T1000 (cell line): ENCODE measurements around the gene LPAR2.
A peak's percentile ranks its signal among the peaks of the same experiment; 100 is the strongest.
"Not testable (repeated sequence)": the region's sequence is repeated elsewhere in the genome, so short reads cannot be mapped to it uniquely, and the experiment has no call there.

Source experiments
- DNase-seq: peaks from one replicate; lab custom pipeline; 2025; ENCODE audit warnings: mixed read lengths; lab: John Stamatoyannopoulos, UW

LPAR2 gene

DNA sequence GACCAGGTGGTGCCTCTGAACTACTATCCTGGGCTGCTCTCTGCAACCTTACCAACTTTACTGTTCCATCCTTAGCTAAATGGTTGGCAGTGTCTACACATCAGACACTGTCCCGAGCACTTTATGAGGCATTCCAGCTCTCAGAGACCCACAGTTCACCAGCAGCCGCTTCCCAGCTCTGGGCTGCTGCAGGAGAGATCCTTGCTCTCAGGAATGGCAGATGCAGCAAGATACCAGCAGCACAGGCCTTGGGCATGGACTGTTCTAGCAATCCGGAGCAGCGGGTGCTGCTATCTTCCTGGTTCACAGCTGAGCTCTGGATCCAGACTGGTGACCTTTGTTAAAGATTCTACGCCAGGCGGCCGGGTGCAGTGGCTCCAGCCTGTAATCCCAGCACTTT lies 3.3 kb upstream of the LPAR2 start:
- DNase-seq: no peak

DNA sequence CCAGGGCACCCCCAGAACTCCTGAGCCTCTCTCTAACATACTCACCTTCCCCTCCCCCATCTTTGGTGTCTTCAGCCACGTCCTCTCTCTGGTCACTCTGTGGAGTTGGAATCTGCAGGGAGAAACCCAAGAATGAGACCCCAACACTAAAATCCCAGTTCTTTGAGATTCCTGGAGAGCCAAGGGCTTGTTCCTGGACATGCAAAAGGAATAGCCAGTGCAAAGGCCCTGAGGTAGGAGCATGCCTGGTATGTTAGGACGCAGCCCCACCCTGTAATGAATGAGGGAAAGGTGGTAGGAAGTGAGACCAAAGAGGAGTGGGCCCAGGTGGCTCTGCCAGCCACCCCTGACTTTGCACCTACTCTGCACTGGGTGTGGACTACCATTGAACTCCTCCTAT lies 2.4 kb upstream of the LPAR2 start:
- no peak for DNase-seq

DNA sequence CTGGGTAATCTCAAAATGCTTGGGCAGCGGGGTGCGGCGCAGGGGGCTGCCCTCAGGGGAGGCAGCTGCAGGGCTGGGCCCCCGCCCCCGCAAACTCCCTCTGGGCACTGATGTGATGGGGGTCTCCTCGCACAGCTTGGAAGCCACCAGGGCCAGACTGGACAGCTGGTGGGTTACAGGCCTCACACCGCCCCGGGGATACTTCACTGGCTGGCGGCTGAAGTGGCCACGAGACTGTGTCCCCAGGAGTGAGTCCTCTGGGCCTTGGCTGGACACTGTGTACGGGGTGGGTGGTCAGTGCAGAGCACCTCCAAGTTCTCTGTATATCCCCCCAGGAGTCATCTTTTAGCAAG lies 2.0 kb upstream of the LPAR2 start:
- DNase-seq: no peak

DNA sequence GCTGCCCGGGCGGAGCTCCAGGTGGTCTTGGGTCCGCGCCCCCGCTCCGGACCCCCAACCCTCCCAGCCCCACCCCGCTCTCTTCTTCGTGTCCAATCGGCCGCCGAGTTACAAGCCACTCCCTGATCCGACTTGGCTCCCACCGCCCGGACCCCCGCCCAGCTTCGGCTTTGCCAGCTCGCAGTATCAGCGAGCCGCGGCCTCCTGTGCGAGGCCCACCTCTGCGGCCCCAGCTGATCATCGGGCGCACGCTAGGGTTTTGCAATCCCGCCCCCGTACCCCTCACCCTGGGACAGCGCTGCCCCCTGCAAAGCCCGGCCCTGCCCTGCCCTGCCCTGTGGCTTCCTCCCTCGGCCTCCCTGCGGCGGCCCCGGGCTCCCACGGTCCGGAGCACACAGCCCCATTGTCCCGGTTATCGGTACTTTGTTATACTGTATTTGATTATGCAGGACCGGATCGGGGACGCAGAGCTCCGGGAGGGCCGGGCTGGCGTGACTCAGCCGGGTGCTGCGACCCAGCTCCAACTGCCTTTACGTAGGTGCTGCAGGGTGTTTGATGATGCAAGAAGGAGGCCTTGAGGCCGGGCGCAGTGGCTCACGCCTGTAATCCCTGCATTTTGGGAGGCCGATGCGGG lies 598 bp upstream of the LPAR2 start:
- no peak for DNase-seq

DNA sequence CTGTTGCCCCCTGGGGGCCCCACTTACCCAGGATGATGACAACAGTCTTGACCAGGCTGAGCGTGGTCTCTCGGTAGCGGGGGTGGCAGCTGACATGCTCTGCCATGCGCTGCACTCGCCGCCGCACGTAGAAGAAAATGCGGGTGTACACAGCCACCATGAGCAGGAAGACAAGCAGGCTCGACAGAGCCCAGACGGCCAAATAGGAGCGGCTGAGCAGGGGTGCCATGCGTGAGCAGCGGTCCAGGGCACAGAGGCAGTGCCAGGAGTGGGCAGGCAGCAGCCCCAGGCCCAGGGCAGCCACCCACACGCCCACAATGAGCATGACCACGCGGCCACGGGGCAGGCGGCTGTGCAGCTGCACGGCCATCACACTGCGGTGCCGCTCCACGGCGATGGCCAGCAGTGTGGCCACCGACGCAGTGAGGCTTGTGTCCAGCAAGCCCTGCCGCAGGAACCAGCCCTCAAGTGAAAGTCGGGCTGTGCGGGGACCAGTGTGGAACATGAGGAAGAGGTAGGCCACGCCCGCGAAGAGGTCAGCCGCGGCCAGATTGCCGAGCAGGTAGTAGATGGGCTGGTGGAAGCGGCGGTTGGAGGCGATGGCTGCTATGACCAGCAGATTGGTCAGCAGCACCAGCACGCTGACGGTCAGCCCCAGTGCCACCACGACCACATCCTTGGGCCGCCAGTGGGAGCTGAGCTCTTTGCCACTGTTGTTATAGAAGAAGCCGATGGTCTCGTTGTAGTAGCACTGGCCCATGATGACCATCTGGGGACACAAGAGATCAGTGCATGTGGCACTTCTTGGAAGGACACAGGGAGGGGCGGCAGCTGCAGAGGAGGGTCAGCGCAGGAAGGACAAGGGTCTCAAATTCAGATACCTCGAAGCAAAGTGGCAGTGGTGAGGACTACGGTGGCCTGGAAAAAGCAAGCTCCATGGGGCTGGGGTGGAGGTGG lies 1.2 kb downstream of the LPAR2 start:
- no peak for DNase-seq

DNA sequence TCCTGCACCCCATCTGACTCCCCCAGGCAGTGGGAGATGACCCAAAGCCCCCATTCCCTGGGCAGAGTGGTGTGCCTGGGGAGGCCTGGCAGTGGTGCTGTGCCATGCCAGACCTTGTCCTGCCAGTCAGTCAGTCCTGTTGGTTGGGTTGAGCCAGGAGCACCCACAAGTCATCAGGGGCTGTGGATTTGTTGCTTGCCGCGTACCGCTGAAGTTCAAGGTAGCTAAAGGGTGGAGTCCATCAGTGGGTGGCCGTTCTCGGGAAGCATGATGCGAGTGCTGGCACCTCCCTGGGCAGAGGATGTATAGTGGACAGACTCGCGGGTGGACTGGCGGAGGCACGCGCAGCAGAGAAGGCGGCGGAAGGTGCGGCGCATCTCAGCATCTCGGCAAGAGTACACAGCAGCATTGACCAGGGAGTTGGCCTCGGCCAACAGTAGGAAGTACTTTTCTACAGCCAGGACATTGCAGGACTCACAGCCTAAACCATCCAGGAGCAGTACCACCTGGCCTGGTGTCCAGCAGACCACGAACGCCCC lies 3.9 kb downstream of the LPAR2 start:
- no peak for DNase-seq

DNA sequence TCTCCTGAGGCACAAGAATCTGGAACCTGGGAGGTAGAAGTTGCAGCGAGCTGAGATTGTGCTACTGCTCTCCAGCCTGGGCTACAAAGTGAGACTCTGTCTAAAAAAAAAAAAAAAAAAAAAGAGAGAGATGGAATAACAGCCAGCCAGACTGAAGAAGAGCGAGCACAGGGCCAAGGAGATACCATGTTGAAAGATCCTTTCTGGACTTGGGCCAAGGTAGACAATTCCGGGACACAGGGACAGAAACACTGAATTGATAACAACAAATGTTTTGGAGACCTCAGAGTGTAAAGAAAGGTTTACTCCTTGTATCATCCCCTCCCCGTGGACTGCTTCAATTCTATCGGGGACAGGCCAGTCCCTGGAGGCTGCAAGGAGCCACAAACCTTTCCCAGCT lies 4.6 kb downstream of the LPAR2 start:
- DNase-seq: no peak

DNA sequence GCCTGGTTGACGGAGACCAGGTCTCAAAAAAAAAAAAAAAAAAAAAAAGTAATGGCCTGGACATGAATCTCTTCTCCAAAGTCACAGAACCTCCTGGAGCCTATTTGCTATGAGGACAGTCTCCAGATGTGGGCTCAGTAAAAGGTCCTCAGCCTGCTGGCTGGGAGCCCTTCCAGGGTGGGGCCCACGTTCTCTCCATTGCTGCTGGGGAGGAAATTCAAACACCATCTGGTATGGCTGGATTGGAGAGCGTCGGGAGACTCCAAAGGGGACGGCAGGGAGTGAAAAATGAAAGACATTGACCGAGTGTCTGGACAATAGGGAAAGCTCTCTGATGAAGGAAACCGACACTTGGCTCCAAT lies 8.2 kb downstream of the LPAR2 start:
- DNase-seq: no peak

DNA sequence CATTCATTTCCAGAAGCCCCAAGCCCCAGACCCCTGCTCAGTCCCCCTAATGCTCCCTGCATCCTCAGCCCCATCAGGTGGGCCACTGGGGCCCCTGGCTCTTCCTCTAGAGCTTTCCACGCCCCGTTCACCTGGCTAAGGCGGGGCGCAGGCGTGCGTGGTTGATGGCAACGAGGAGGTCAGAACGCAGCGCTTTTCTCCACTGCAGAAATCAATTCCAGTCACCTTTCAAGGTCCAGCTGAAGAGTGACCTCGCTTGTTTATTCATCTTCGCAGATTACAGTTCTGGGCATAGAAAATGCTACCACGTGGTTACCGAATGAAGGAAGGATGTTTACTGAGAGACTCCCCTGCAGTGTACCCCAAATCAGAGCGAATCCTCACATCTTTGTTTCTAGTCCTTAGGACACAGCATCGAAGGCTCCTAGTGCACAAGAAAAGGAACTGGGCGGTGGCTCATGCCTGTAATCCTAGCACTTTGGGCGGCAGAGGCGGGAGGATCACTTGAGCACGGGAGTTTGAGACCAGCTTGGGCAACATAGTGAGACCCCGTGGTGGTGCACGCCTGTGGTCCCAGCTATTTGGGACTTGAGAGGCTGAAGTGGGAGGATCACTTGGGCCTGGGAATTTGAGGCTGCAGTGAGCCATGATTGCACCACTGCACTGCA lies 8.7 kb downstream of the LPAR2 start:
- DNase-seq: no peak

DNA sequence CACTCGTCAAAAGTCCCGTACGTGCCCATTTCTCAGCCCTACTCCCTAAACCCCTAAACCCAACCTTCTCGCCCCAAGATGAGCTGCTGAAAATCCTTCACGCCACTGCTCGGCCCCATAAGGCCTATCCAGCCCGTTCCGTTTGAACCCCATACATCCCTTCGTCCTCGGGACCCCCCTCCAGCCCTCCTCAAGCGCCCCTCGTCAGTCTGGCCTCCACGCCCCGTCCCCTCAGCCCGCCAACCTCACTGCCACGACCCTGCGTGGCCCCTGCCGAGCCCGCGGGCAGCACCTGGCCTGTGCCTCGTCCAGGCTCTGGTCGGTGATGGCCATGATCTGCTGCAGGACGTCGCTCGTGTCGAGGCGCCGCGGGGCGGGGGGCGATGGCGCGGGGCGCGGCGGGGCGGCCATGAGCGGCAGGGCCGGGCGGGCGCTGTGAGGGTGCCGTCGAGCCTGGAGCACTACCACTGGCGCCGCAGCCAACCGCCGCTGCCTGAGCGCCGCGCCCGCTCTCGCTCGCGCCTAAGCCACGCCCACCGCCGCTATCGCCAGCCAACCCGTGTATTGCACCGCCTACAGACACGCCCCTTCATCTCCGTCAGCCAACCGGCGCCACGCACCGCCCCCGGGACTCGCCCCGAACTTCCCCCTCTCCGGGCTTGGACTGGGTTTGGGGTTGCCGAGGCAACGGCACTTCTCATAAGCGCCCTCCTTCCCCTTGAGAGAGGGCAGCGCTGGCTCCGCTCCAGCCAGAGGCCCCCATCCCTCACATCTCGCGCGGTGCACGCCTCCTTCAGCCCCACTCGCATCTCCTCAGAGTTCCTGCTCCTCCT lies 9.6 kb downstream of the LPAR2 start, which contains the start of gene PBX4:
Gene PBX4, minus strand, starts transcription at position 469 of the 833 bp plus-strand sequence. Its CDS starts 58 bp downstream, at position 411.
- DNase-seq: peak; percentile 94

DNA sequence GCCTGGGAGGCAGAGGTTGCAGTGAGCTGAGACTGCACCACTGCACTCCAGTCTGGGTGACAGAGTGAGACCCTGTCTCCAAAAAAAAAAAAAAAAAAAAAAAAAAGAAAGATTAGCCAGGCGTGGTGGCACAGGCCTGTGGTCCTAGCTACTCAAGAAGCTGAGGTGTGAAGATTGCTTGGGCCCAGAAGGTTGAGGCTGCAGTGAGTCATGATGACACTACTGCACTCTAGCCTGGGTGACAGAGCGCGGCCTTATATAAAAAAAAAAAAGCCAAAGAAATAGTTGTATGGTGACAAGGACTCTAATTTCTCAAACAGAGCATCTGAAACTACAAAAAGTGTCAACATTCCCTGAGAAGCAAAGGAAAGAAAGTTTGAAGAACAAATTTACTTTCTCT lies 12.9 kb downstream of the LPAR2 start:
- no peak for DNase-seq

DNA sequence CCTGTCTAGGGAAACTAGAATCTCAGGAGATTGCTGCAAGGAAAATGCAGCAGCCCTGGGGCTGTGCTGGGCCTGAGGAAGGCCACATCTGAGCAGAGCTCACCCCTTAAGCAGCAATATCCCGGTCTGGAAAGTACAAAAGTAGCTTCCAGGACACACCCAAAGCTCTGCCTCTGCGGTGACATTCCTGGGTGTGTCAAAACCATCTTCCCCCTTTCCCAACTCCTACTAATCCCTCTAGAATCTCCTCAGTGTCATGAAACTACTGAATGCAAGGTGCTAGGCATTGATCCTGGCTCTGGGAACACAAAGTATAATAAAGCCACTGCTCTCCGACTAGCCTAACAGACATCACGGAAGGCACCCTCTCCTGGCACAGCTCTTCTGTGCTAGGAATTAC lies 14.5 kb downstream of the LPAR2 start:
- DNase-seq: no peak

DNA sequence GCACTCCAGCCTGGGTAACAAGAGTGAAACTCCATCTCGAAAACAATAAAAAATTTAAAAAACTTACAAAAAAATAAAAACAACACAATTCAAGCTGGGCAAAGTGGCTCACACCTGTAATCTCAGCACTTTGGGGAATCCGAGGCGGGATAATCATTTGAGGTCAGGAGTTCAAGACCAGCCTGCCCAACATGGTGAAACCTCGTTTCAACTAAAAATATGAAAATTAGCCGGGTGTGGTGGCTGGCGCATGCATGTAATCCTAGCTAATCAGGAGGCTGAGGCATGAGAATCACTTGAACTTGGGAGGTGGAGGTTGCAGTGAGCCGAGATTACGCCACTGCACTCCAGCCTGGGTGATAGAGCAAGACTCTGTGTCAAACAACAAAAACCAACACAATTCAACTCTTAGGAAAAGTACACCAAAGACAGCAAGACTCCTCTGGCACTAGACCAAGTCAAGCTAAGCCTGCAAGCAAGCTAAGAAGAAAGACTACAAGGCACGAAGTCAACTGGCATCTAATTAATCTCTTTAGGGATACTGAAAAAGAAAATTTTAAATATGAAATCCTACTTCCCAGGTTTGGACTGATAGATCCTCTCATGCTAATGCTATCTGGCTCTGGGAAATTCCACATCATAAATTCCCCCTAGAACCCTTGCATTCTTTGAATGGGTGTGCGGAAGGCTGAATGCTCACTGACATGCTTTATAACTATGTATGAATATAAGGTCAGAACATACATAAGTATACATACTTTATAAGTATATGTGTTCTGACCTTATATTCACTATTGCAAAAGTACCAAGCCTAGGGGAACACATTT lies 17.4 kb downstream of the LPAR2 start:
- no peak for DNase-seq

DNA sequence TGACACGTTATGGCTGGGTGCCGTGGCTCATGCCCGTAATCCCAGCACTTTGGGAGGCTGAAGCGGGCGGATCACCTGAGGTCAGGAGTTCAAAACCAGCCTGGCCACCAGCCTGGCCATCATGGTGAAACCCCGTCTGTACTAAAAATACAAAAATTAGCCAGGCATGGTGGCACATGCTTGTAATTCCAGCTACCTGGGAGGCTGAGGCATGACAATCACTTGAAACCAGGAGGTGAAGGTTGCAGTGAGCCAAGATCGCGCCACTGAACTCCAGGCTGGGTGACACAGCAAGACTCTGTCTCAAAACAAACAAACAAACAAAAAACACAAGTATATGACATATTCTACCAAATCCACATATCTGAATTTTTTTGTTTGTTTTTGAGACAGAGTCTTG lies 21.3 kb downstream of the LPAR2 start:
- DNase-seq: not testable (repeated sequence)

DNA sequence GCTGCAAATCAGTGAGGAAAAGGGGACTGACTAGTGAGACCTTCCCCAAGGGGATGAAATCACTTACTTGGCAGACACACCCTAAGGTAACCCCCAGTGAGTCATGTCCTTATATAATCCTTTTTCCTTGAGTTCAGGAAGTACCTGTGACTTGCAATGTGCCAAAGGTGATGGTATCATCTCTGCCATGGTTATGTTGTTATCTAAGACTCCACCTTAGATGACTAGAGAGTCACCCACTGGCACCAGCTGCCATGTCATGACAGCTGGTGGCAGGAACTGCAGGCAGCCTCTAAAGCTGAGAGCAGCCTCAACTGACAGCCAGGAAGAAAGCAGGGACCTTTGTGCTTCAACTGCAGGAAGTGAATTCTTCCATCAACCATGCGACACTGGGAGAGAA lies 22.0 kb downstream of the LPAR2 start:
- DNase-seq: no peak

DNA sequence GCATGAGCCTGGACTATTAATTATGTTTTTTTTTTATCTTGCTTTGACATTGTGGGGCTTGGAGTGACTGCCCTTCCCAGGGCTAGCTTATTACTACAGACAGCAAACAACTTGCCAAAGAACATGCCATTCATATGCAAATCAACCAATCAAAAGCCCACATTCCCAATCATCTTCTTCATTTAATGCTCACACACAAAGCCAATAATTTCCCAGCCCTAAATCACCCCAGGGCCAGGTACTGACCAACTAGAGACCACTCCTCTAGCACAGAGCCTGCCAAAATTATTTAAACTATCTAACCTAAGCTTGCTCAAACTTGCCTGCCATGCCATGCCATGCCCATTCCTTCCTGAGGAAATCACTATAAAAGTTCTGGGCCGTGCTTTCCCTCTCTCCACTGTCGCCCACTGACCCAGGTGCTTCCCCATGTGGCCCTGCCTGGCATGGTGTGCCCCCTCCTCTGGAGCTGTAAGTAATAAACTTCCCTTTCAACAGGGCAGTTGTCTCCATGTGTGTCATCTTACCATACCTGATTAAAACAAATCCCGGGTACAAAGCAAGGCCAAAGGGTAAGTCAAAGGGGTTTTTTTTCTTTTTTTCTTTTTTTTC lies 25.2 kb downstream of the LPAR2 start:
- no peak for DNase-seq

DNA sequence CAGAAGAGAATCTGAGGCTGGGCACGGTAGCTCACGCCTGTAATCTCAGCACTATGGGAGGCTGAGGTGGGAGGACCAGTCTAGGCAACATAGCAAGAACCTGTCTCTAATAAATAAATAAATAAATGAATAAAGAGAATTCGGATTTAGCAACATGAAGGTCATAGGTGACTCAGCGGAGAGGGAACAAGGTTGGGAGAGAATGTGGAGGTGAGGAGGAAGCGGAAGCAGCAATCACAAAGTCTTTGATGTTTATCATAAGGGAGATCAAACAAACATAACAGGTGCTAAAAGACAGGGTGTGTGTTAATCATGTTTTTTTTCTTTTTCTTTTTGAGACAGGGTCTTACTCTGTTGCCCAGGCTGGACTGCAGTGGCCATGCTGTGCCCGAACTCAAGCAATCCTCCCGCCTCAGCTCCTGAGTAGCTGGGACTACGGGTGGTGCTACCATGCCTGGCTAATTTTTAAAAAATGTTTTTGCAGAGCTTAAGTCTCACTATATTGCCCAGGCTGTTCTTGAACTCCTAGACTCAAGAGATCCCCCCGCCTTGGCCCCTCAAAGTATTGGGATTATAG lies 25.8 kb downstream of the LPAR2 start:
- DNase-seq: no peak

DNA sequence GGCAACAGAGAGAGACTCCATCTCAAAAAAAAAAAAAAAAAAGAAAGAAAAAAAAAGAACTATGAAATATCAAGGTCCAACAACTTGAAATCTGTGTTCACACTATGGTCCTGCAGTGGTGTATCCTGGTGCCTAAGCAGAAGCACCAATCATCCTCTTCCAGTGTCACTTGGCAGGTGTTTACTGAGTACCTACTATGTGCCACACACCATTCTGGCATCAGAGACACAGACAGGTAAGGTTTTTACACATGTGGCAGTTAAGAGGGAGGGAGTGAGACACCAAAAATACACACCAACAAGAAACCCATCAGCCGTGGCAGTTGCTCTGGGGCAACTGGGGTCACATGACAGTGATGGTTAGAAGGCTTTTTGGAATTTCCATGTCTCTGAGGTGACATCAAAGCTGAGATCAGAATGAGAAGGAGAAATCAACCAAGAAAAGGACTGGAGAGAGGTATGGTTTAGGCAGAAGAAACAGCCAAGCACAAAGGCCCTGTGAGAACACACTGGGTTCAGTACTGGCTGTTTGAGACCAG lies 27.2 kb downstream of the LPAR2 start:
- no peak for DNase-seq

DNA sequence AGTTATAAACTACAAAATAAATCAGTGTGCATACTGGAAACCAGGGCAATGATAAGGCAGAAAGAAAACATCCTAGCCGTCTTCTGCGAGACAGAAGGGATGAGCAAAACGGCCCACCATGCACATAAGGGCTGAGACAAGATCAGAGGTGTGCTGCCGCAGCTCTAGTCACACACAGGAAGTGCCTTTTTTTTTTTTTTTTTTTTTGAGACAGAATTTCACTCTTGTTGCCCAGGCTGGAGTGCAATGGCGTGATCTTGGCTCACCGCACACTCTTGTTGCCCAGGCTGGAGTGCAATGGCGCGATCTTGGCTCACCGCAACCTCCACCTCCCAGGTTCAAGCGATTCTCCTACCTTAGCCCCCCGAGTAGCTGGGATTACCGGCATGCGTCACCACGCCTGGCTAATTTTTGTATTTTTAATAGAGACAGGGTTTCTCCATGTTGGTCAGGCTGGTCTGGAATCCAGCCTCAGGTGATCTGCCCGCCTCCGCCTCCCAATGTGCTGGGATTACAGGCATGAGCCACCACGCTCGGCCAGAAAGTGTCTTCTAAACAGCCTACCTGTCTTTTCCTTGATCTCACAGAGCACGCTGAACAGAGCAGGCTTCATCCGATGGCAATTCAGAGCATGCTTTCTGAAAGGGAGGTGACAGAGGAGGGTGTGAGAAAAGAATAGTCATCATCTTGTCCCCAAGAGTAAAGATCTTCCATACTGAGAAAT lies 29.1 kb downstream of the LPAR2 start:
- DNase-seq: not testable (repeated sequence)
